Thoracic aorta (tissue), 2 donors: Measurements from ENCODE around the gene APOC3. TPM values are rescaled to one million over a fixed set of nuclear protein-coding genes. Genes with fewer than 3 reads are reported as not detected.

ENCODE experiments used
- ATAC-seq: fragments of 150-250 bp; one replicate; pipeline ENCODE4 v1.8.0; 2017; ENCODE audit warnings: low read depth; ENCODE audit not compliant: insufficient number of reproducible peaks, low FRiP score
- DNase-seq: peaks from one replicate; pipeline ENCODE4 v3.0.0-alpha.2; 2020; ENCODE audit warnings: low spot score
- H3K27ac ChIP-seq, 2 donors: fragments of 200-600 bp; sonication (generic); 1 replicate in 1 of 2; 2 replicates in 1 of 2; pipeline ENCODE4 v1.5.1; 2016; ENCODE audit warnings: mild to moderate bottlenecking in 2 of 2, moderate library complexity in 2 of 2
- H3K27me3 ChIP-seq: fragments of 200-600 bp; sonication (generic); replicated peaks from 2 replicates; pipeline ENCODE4 v1.6.0; 2016; ENCODE audit warnings: mild to moderate bottlenecking; ENCODE audit not compliant: insufficient read depth
- H3K36me3 ChIP-seq: fragments of 200-600 bp; sonication (generic); one replicate; pipeline ENCODE4 v1.5.1; 2016
- H3K4me1 ChIP-seq, 2 donors: fragments of 200-600 bp; sonication (generic); 1 replicate in 1 of 2; 2 replicates in 1 of 2; pipeline versions ENCODE4 v1.5.1 to v1.6.0; 2016; ENCODE audit warnings: low read depth in 2 of 2, mild to moderate bottlenecking in 1 of 2; ENCODE audit not compliant: control insufficient read depth in 1 of 2
- H3K4me3 ChIP-seq: fragments of 200-600 bp; sonication (generic); 2 replicates; pipeline ENCODE4 v1.5.1; 2016; ENCODE audit warnings: mild to moderate bottlenecking
- H3K9me3 ChIP-seq: fragments of 200-600 bp; sonication (generic); 2 replicates; pipeline ENCODE4 v1.5.1; 2016
- CTCF ChIP-seq: fragments of 200-600 bp; sonication (generic); IDR thresholded peaks from one replicate; pipeline ENCODE4 v1.5.1; 2019; ENCODE audit warnings: antibody characterized with exemption
- total RNA-seq, 2 donors: library from RNA; depleted of rRNA; stranded (reverse); fragments of >200 nt; gene quantifications; one replicate each; pipeline versions ENCODE4 v1.1.0 to v1.2.3, GENCODE V29; 2016

The APOC3 gene
- total RNA-seq, 2 donors from 2014 or later = not detected

GRCh38 chr11:116849486-116849885, 19.8 kb downstream of the APOC3 start:
- Histone ChIP-seq H3K4me1 (peaks cover 18 to 25% of the 10 kb centered on the region in 2 donors), H3K27me3 (no peaks in the 10 kb centered on the region), H3K4me3 (no peak overlapping the region), H3K9me3 (no peaks in the 10 kb centered on the region), H3K36me3 (peaks cover 21% of the 10 kb centered on the region), H3K27ac (no peak overlapping the region)
- ATAC-seq (no peak), DNase-seq (no peak)
- TF ChIP-seq CTCF = no peak

- Histone ChIP-seq H3K4me3 (no peak overlapping the region), H3K36me3 (peaks cover 12% of the 10 kb centered on the region), H3K27ac (peak overlapping the region in 1 of 2 donors; percentile 32), H3K4me1 (peaks cover 18 to 25% of the 10 kb centered on the region in 2 donors), H3K27me3 (no peaks in the 10 kb centered on the region), H3K9me3 (no peaks in the 10 kb centered on the region)
- no peak for DNase-seq
- no peak for TF ChIP-seq CTCF
- no peak for ATAC-seq
Observed at GRCh38 chr11:116851626-116852025, 21.9 kb downstream of the APOC3 start.

GRCh38 chr11:116852261-116853031, 22.7 kb downstream of the APOC3 start:
- peaks cover 4% of the 10 kb centered on the region for H3K36me3 ChIP-seq
- DNase-seq = no peak
- peak overlapping the region in 1 of 2 donors; percentile 32 for H3K27ac ChIP-seq

GRCh38 chr11:116853461-116854073, 23.9 kb downstream of the APOC3 start:
- ATAC-seq = no peak
- Histone ChIP-seq H3K36me3 (peaks cover 8% of the 10 kb centered on the region), H3K27me3 (no peaks in the 10 kb centered on the region), H3K9me3 (no peaks in the 10 kb centered on the region), H3K27ac (no peak overlapping the region), H3K4me3 (no peak overlapping the region), H3K4me1 (peaks cover 18 to 25% of the 10 kb centered on the region in 2 donors)
- DNase-seq = no peak
- no peak for TF ChIP-seq CTCF

More at GRCh38 chr11:116852261-116853031, 22.7 kb downstream of the APOC3 start:
- no peak for ATAC-seq
- TF ChIP-seq CTCF = no peak
- Histone ChIP-seq H3K27me3 (no peaks in the 10 kb centered on the region), H3K4me3 (no peak overlapping the region), H3K4me1 (peaks cover 18 to 25% of the 10 kb centered on the region in 2 donors), H3K9me3 (no peaks in the 10 kb centered on the region)

GRCh38 chr11:116855413-116855812, 25.7 kb downstream of the APOC3 start:
- Histone ChIP-seq H3K36me3 (peaks cover 16% of the 10 kb centered on the region), H3K27me3 (no peaks in the 10 kb centered on the region), H3K9me3 (no peaks in the 10 kb centered on the region), H3K4me3 (no peak overlapping the region), H3K4me1 (peaks cover 18 to 25% of the 10 kb centered on the region in 2 donors), H3K27ac (no peak overlapping the region)
- no peak for DNase-seq
- no peak for TF ChIP-seq CTCF
- ATAC-seq = no peak
